ENCODE results near the gene SIGLEC10.
"Not testable (repeated sequence)": the region's sequence is repeated elsewhere in the genome, so short reads cannot be mapped to it uniquely, and the experiment has no call there.

The SIGLEC10 gene

DNA sequence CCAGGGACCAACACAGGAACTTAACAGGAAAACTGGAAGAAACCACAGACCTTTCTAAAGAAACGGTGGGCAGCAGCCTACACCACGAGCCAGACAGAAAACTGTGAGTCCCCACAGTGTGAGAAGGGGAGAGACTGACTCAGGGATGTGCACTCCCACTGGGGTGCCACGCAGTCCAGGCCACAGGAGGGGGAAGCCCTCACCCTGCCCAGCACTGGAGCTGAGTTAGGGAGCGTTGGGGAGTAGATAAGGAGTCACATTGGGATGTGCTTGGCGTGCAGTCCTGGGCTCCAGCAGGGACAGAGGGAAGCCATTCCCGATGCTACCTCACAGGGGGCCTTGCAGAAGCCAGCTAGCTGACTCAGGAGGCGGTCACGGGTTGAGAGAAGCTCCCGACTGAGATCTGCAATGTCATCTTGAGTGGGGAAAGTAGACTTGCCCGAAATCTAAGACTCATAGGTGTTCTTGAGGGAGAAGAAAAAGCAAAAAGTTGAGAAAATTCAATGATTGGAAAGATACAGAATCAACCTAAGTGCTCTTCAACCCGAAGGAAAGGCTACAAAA, 23.5 kb upstream of the SIGLEC10 start:
- peak; percentile 30 to 55 (median 38) for DNase-seq (ENCODE audit: low read depth in 4 of 4, low spot score in 1 of 4)

- no peak for DNase-seq (ENCODE audit: low read depth in 4 of 4, low spot score in 1 of 4)
Observed at GRCh38 chr19:51440052-51440451, 22.6 kb upstream of the SIGLEC10 start.

DNA sequence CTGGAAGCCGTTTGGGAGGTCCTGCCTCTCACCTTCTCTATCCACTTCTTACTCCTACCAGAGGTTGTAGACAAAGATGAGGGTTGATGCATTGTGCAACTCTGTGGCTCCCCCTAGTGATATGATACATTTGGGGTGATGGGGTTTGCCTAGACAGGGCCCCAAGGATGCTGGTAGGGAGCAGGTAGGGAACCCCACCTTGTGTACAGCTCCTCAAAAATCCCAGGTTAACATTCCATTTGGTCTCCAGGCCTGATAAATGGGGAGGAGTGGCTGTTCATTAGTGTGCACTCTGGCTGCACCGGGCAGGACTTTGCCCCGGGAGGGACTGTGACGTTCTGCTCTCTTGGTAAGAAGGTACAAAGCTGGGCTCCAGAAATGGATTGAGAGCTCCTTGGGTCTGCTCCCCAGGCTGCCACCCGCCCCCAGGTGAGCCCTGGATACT, 21.6 kb upstream of the SIGLEC10 start:
- no peak for DNase-seq (ENCODE audit: low read depth in 4 of 4, low spot score in 1 of 4)

DNA sequence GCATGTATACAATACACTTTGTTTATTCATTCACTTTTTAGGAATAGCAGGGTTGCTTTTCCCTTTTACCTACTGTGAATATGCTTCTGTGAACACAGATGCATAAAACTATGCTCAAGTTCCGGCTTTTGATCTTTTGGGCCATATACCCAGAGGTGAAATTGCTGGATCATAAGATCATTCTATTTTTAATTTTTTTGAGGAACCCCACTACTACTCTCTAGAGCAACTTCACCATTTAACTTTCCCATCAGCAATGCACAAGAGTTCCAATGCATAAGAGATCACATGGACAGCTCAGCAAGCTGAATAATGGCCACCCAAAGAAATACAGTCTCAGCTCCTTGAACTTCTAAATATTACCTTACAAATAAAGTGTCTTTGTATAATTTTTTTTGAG, 17.0 kb upstream of the SIGLEC10 start:
- no peak for DNase-seq (ENCODE audit: low read depth in 4 of 4, low spot score in 1 of 4)

- no peak for DNase-seq (ENCODE audit: low read depth in 4 of 4, low spot score in 1 of 4)
Observed at GRCh38 chr19:51433043-51433442, 15.6 kb upstream of the SIGLEC10 start.

DNA sequence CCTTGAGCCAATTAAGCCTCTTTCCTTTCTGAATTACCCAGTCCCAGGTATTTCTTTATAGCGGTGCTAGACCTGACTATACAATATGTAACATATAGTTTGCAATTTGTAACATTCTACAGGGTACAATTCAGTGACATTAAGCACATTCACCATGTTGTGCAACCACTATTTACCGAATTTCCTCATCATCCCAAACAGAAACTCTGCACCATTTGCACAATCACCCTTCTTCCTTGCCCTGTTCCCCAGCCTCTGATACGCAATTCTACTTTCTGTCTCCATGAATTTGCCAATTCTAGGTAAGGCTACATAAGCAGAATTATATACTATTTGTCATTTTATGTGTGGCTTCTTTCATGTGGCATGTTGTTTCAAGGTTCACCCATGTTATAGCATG, 13.7 kb upstream of the SIGLEC10 start:
- DNase-seq (ENCODE audit: low read depth in 4 of 4, low spot score in 1 of 4), result no peak

DNA sequence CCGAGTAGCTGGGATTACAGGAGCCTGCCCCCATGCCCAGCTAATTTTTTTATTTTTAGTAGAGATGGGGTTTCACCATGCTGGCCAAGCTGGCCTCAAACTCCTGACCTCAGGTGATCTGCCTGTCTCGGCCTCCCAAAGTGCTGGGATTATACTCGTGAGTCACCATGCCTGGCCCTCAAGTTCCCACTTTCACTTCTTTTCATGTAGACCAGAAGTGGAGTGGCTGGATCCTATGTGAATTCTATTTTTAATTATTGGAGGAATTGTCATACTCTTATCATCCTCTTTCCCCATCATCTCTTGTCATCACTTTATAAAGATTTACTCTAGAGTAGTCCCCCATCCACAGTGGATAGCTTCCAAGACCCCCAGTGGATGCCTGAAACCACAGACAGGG, 12.8 kb upstream of the SIGLEC10 start:
- DNase-seq (ENCODE audit: low read depth in 4 of 4, low spot score in 1 of 4), result no peak

GRCh38 chr19:51427201-51427600, 9.8 kb upstream of the SIGLEC10 start:
- DNase-seq (ENCODE audit: low read depth in 4 of 4, low spot score in 1 of 4), result no peak

- DNase-seq (ENCODE audit: low read depth in 4 of 4, low spot score in 1 of 4), result peak; percentile 83 to 94 (median 86)
Observed at GRCh38 chr19:51422053-51422448, 4.6 kb upstream of the SIGLEC10 start.

- DNase-seq (ENCODE audit: low read depth in 4 of 4, low spot score in 1 of 4), result no peak
Observed at GRCh38 chr19:51421229-51422052, 4.0 kb upstream of the SIGLEC10 start.

- DNase-seq (ENCODE audit: low read depth in 4 of 4, low spot score in 1 of 4), result not testable (repeated sequence)
Observed at GRCh38 chr19:51420511-51420910, 3.1 kb upstream of the SIGLEC10 start.

GRCh38 chr19:51418707-51419106, 1.3 kb upstream of the SIGLEC10 start:
- no peak for DNase-seq (ENCODE audit: low read depth in 4 of 4, low spot score in 1 of 4)

- DNase-seq (ENCODE audit: low read depth in 4 of 4, low spot score in 1 of 4), result no peak
Observed at GRCh38 chr19:51417810-51418157, 342 bp upstream of the SIGLEC10 start.

GRCh38 chr19:51416422-51416821, 1.0 kb downstream of the SIGLEC10 start:
- not testable (repeated sequence) for DNase-seq (ENCODE audit: low read depth in 4 of 4, low spot score in 1 of 4)

GRCh38 chr19:51415187-51415586, 2.3 kb downstream of the SIGLEC10 start:
- DNase-seq (ENCODE audit: low read depth in 4 of 4, low spot score in 1 of 4), result no peak

GRCh38 chr19:51410950-51411748, 6.3 kb downstream of the SIGLEC10 start:
- no peak for DNase-seq (ENCODE audit: low read depth in 4 of 4, low spot score in 1 of 4)

DNA sequence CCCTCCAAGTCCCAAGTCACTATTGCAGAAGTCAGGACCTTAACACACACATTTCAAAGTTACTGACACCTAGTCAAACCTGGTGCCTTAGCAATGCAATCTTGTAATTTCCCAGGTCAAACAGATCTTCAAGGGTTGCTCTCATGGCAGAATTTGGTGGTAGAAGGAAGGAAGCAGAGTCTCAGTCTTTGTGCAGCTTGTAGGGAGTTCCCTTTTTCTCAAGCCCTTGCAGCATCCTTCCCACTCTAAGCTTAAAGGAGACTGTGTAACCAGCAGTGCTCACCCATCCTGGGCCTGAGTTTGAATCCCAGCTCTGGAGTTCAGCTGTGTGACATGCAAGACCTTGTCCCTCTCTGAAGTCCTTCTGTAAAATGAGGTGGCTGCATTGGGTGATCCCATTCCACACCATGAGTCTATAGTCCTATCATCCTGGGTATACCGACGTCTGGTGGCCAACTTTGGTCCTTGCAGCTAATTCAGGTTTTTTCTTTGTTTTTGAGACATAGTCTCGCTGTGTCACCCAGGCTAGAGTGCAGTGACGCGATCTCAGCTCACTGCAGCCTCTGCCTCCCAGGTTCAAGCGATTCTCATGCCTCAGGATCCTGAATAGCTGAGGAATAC, 9.8 kb downstream of the SIGLEC10 start:
- no peak for DNase-seq (ENCODE audit: low read depth in 4 of 4, low spot score in 1 of 4)

GRCh38 chr19:51402117-51402516, 15.3 kb downstream of the SIGLEC10 start:
- no peak for DNase-seq (ENCODE audit: low read depth in 4 of 4, low spot score in 1 of 4)

GRCh38 chr19:51399936-51400335, 17.5 kb downstream of the SIGLEC10 start:
- not testable (repeated sequence) for DNase-seq (ENCODE audit: low read depth in 4 of 4, low spot score in 1 of 4)

DNA sequence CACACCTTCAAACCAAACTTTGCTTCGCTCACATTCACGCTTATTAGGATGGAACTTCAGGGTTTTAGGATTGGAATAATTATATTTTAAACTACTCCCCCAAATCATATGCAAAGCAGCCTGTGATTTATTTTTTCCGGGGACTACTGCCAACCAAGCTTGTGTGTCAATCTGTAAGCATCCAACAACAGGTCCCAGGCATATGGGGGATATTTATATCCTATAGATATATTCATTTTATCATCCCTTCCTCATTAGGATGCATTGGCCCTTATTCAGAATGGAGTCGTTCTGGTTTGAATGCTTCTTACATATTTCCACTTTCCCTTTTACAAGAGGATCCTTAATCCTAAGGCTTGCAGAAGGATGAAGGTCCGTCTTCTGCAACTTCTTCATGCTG, 18.2 kb downstream of the SIGLEC10 start:
- DNase-seq (ENCODE audit: low read depth in 4 of 4, low spot score in 1 of 4), result no peak

DNA sequence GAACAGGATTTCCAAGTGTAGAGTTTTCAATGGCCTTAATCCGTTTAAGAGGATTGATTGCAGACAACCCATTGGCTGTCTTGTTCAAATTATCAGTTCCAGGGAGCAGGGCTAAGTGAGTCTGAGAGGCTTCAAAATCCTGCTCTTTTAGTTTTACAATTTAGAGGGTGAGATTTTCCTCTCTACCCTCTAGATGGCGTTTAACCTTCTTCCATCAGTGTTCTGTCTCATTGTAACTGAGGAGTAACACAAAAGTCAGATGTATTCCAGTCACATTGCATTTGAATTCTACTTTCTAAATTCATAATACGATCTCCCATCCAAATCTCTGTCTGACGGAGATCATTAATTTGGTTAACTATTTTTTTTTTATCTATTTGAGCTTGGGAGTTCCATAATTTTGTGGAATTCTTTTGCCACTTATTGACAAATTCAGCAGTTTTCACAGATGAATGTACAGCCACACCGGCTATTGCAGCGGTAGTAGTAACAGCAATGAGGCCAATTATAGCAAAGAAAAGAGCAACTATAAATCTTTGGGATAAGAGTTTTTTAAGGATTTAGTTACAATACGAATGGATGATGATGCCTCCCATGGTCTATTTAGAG, 19.2 kb downstream of the SIGLEC10 start:
- DNase-seq (ENCODE audit: low read depth in 4 of 4, low spot score in 1 of 4), result no peak
